ENCODE results near the gene PLEKHM1.
"Not testable (repeated sequence)": the region's sequence is repeated elsewhere in the genome, so short reads cannot be mapped to it uniquely, and the experiment has no call there.

Gene PLEKHM1

DNA sequence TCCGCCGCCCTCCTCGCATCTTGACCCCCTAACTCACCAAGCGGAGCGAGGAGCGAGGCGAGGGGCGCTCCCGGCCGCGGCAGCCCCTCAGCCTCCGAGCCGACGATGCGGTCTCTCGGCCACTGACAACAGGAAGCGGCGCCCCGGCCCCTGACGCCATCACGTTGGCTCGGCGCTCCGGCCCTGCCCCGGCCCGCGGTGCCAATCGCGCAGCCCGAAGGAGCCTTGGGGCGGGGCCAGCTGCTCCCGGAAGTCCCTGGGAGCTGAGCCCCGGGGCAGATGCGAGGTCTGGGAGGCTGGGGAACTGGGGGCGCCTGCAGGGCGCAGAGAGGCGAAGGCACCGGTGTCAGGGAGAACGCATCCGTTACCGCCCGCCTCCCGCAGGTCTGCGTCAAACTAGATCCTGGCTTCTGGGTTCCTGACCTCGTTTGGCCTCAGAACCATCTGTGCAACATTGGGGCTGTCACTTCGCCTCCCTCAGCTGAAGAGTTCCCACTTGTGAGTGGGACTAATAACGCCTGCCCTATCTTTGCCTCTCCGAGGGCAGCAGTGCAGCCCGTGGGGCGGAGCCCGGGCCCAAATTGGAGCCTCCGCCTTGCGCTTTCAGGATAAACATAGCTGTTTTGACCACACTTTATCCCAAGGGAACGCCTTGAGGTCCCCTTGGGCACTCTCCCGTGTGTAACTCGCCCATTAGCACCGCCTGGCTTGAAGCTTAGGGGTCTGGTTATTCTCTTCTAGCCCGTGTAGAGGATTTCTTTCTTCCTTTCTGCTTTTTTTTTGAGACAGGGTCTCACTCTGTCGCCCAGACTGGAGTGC lies at the start of gene PLEKHM1:
TSS of gene PLEKHM1 (minus strand) at position 107 of the 819 bp plus-strand sequence. CDS start 8,237 bp downstream, outside the sequence.
- DNase-seq (ENCODE audit: low read depth), result peak; percentile 72

DNA sequence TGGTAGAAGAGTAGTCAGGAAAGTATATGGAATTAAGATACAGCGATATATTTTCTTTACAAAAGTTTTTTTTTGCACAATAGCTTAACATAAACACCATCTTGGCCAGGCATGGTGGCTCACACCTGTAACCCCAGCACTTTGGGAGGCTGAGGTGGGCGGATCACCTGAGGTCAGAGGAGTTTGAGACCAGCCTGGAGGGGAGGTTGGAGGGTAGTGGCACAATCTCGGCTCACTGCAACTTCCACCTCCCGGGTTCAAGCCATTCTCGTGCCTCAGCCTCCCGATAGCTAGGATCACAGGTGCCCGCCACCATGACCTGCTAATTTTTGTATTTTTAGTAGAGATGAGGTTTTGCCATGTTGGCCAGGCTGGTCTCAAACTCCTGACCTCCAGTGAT lies 47.6 kb upstream of the PLEKHM1 start:
- DNase-seq (ENCODE audit: low read depth), result not testable (repeated sequence)

GRCh38 chr17:45506072-45506471 lies 15.6 kb upstream of the PLEKHM1 start:
- DNase-seq (ENCODE audit: low read depth), result not testable (repeated sequence)

DNA sequence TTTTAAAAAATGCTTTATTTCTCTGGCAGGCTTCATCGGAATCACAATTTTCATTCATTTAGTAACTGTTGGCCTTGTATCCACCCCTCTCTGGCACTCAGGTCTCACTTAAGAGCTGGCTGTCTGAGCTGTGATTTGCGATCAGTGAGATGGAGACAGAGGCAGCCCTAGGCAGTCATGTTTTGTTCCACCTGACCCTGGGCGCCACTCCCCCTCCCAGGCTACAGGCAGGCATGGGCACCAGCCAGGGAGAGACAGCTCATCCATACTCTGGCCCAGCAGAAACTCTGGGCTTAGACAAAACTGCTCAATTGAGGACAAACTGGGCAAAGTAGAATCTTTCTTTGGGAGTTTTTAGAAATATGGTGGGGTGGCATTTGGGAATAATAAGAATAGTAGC lies 14.7 kb upstream of the PLEKHM1 start:
- not testable (repeated sequence) for DNase-seq (ENCODE audit: low read depth)

DNA sequence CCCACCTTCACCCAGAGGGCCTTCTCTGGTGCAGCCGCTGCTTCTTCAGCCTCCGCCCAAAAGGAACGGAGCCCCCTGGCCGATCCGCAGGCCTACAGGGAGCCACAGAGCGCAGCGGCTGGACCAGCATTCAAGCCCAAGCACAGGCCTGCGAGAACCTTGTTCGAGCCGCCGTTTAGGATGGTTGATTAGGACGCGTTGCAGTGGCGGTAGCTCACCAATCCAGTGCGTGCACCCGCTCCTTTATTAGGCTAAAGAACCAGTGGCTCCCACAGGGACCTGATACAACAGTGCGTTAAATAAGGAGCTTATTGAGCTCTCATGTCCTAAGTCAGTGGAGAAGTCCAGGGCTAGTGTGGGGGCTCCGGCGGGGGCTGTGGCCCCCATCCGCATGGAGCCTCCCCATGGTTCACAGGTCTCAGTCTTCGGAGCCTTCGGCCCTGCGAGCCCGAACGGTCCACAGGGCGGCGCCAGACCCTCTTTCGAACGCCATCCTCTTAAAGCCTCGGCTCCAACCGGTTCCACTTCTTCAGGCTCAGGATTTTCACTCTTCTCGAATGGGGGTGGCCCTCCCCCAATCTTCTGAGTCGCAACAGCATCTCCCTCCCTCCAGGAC lies 10.7 kb upstream of the PLEKHM1 start:
- not testable (repeated sequence) for DNase-seq (ENCODE audit: low read depth)

DNA sequence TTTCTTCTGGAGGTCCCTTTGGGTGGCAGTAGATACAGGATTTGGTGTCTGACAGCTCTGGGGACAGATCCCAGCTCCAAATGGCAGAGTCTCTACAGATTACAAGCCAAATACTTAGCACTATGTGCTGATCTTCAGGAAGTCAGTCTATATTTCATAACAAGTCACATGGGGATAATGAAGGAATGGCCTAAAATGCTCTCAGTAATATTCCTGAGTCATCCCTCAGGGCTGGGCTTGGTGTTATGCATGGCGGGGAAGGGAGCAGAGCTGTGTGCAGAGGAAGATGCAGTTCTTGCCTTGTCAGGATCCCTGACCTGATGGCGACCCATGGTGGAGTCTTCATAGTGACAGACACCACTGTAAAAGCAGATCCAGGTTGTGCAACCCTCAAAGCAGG lies 10.0 kb upstream of the PLEKHM1 start:
- DNase-seq (ENCODE audit: low read depth), result not testable (repeated sequence)

- not testable (repeated sequence) for DNase-seq (ENCODE audit: low read depth)
Measured at GRCh38 chr17:45499208-45499607, 8.7 kb upstream of the PLEKHM1 start.

- not testable (repeated sequence) for DNase-seq (ENCODE audit: low read depth)
Measured at GRCh38 chr17:45498377-45498776, 7.9 kb upstream of the PLEKHM1 start.

GRCh38 chr17:45497449-45497848 lies 6.9 kb upstream of the PLEKHM1 start:
- not testable (repeated sequence) for DNase-seq (ENCODE audit: low read depth)

DNA sequence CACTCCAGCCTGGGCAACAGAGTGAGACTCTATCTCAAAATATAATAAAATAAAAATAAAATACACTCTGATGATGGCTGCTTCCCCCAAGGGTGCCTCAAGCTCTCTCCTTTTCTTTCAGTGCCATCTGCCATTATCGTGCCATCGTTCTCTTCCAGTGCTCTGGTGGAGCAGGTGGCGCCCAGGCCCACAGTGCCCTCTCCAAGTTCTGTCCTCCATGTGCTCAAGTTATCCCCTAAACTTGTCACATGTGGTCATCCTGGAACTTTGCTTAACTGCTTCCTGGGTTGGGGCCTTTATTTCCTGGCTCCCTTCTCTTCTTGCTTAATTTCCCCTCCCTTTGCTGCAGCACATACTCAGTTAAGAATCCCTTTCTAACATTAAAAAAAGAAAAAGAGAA lies 6.0 kb upstream of the PLEKHM1 start:
- not testable (repeated sequence) for DNase-seq (ENCODE audit: low read depth)

- DNase-seq (ENCODE audit: low read depth), result not testable (repeated sequence)
Measured at GRCh38 chr17:45494556-45494955, 4.0 kb upstream of the PLEKHM1 start.

DNA sequence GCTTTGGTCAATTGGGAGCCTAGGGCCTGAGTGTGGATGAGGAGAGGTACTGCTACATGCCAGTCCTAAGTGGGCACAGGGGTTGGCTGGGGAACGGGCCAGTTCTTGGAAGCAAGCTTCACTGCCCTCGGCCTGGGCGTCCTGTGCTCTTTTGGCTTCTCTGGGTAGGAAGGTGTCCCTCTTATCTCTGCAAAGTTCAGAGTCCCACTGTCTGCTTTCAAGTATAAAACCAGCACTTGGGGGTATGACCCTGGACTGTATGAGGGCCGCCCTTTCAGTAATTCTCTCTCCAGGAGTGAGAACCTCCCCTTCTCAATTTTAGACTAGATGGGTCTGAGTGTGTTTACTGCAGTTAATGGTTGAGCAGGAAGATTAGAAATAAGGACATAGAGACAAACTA lies 1.6 kb upstream of the PLEKHM1 start:
- DNase-seq (ENCODE audit: low read depth), result not testable (repeated sequence)

DNA sequence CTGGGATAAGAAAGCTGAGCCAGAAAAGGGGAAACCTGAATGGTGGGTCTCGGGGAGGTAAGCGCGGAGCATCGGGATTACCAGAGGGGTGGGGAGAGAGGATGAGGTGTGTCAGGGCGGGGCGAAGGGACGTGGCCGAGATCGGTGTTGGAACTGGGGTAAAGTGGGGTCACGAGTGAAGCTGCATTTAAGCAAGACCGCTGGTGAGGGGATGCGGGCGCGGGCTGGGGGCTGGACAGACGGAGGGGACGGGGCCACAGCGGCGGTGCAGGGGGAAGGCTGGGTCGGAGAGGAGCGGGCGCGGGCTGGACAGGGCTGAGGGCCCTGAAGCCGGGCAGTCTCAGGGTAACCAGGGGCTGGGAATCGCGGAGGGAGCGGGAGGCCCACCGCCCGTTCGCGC lies 323 bp downstream of the PLEKHM1 start:
- peak; percentile 3 for DNase-seq (ENCODE audit: low read depth)

GRCh38 chr17:45487704-45488103 lies 2.8 kb downstream of the PLEKHM1 start:
- not testable (repeated sequence) for DNase-seq (ENCODE audit: low read depth)

DNA sequence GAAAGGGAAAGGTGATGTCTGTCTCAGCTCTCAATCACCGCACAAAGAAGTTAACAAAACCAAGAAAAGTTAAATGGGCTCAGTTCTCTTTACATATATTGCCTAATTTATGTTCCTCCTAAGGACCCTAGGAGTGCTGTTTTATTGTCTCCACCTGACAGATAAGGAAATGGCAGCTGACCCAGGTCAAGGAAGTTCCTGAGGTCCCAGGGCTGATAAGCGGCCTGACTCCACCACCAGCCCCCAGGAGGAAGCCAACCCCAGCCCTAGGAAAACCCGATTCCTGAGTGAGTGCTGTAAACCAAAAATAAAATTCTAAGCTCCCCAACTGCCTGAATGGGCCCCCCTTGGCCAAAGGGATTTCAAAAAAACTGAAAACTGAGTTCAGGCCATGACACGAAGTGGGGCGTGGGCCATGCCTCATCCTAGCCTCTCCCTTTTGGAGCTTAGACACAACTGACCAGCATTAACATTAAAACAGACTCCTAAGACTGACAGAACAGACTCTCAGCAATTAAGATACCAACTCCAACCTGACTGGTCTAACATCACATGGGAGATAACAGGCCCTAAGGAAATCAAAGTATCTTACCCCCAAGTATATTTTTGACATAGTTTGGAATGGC lies 6.8 kb downstream of the PLEKHM1 start:
- DNase-seq (ENCODE audit: low read depth), result not testable (repeated sequence)

DNA sequence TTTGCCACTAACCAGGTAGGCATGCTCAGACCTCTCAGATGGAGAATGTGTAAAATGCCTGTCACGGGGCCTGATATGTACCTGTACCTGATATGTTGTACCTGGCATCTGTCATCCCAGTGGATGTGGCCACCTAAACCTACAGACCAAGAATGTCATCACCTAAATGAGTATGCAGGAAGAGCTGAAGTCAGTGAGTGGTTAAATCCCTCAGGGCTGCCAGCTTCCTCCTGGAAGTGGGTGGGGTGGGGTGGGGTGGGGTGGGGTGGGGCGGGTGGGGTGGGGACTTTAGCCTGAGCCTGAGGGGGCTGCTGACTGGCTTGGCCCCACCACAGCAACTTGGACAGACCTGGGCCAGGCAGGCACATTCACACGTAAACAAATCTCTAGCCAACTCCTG lies 7.3 kb downstream of the PLEKHM1 start:
- not testable (repeated sequence) for DNase-seq (ENCODE audit: low read depth)

DNA sequence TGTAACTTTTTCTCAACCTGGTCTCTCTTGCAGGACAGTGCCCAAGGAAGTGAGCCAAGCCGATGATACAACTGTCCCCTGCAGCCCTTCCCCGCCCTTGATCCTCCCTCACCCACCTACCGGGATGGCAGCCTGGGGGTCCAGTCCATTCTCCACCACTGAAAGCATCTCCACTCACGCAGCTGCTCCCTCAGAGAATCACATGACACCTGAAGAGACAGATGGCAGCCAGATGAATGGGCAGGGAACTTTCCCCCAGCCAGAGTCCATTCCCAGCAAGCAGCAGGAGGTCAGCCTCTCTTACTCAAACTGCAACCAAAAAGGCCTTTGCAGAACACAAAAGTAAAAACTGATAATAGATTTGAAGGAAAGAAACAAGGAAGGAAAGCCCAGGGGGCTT lies 8.2 kb downstream of the PLEKHM1 start:
- DNase-seq (ENCODE audit: low read depth), result not testable (repeated sequence)

GRCh38 chr17:45475436-45475835 lies 15.1 kb downstream of the PLEKHM1 start:
- DNase-seq (ENCODE audit: low read depth), result not testable (repeated sequence)

DNA sequence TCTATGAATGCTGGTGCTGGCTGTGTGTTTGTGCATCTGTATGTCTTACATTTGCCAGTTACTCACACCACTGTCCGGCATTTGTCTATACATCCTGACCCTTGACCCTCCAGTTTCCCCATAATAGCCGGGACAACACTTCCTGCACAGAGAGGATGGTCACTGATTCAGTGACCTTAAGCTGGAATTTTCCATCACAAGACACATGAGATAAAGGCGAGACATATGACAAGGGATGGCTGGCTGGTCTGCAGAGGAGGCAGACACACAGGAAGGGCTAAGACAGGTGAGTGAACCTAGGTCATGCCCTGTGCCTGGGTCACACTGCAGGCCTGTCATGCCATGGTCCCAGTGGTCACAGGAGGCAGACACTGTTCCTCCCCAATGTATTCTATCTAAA lies 18.3 kb downstream of the PLEKHM1 start:
- DNase-seq (ENCODE audit: low read depth), result not testable (repeated sequence)

- not testable (repeated sequence) for DNase-seq (ENCODE audit: low read depth)
Measured at GRCh38 chr17:45469204-45469563, 21.3 kb downstream of the PLEKHM1 start.

DNA sequence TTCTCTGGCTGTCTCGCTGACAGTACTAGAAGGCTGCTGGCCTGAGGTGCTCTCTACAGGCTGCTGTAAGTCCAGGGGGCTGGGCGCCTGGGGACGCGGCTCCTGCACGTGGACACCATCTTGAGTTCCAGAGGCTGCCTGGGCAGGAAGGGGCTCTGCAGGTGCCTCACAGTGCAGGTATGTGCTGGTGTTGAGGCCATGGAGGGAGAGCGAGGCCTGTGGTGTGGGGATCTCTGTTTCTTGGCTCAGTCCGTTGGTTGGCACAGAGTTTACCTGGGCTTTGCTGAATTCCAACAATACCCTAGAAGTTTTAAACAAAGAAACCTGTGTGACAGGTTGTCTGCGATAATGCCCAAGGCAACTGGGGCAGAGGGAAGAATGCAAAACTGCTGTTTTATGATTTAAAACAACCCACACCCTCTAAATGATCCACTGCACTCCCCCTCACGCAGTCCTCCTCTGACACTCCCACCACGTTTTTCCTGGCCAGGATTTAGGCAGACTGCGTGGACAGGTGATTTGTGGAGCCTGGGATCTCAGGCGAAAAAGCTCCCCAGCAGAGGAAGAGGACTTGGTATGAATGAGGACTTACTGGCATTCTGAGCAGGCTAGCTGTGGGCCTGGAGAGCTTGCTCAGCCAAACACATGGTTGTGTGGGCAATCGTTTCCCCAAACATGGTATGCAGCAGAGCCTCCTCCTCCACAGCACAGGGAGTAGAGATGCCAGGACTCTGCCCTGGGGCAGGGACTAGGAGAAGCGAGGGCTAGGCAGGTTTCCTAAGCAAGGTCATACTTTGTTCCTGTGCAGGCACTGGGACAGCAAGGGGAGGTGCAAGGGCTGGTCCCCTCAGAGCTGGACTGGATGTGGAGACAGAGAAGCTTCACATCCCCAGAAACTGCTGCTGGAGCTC lies 22.0 kb downstream of the PLEKHM1 start:
- DNase-seq (ENCODE audit: low read depth), result not testable (repeated sequence)

All from T-helper 22 cell (primary cell).